Fibroblast of lung (primary cell): Measurements from ENCODE around the gene RIPOR2. TPM values are rescaled to one million over a fixed set of nuclear protein-coding genes. Genes with fewer than 3 reads are reported as not detected.

Source experiments
- DNase-seq, 2 donors: peaks; one replicate each; pipeline versions ENCODE4 v3.0.0 to v3.0.0-alpha.2; 2010; ENCODE audit warnings: low read depth in 2 of 2
- H2AFZ ChIP-seq: 2 replicates; pipeline ENCODE4 v1.5.1; 2012; ENCODE audit warnings: low read length, control low read depth, inconsistent platforms
- H3K27ac ChIP-seq: 2 replicates; pipeline ENCODE4 v1.5.1; 2011; ENCODE audit warnings: low read length, control low read depth; ENCODE audit not compliant: insufficient read depth
- H3K27me3 ChIP-seq: 2 replicates; pipeline ENCODE4 v1.5.1; 2011; ENCODE audit warnings: mild to moderate bottlenecking, low read length; ENCODE audit not compliant: control insufficient read depth, insufficient read depth
- H3K36me3 ChIP-seq: 2 replicates; pipeline ENCODE4 v1.5.1; 2011; ENCODE audit warnings: low read length; ENCODE audit not compliant: control insufficient read depth, insufficient read depth
- H3K4me1 ChIP-seq: 2 replicates; pipeline ENCODE4 v1.5.1; 2011; ENCODE audit warnings: low read length; ENCODE audit not compliant: control insufficient read depth, insufficient read depth; ENCODE audit errors: extremely low read depth
- H3K4me2 ChIP-seq: 2 replicates; pipeline ENCODE4 v1.5.1; 2011; ENCODE audit warnings: low read length, control low read depth; ENCODE audit not compliant: insufficient read depth; ENCODE audit errors: extremely low read depth
- H3K4me3 ChIP-seq, 4 experiments: fragments of 200-600 bp in 1 of 4; sonication (generic) in 1 of 4; replicated peaks in 1 of 4; 2 replicates each; pipeline ENCODE4 v1.5.1; 2011 to 2016; ENCODE audit warnings: low read length in 4 of 4, low read depth in 3 of 4, mild to moderate bottlenecking in 3 of 4, control low read depth in 2 of 4, inconsistent platforms in 1 of 4, mixed read lengths in 1 of 4; ENCODE audit not compliant: insufficient read depth in 1 of 4; ENCODE audit errors: control extremely low read depth in 1 of 4
- H3K79me2 ChIP-seq: 2 replicates; pipeline ENCODE4 v1.5.1; 2012; ENCODE audit warnings: mild to moderate bottlenecking, low read length, inconsistent platforms; ENCODE audit not compliant: control insufficient read depth, insufficient read depth
- H3K9ac ChIP-seq: 2 replicates; pipeline ENCODE4 v1.5.1; 2011; ENCODE audit warnings: mild to moderate bottlenecking, low read length, control low read depth; ENCODE audit not compliant: insufficient read depth
- H3K9me3 ChIP-seq: 2 replicates; pipeline ENCODE4 v1.5.1; 2012; ENCODE audit warnings: low read depth, low read length; ENCODE audit not compliant: control insufficient read depth, insufficient read depth
- H4K20me1 ChIP-seq: 2 replicates; pipeline ENCODE4 v1.5.1; 2011; ENCODE audit warnings: low read length; ENCODE audit not compliant: control insufficient read depth, insufficient read depth; ENCODE audit errors: extremely low read depth
- CTCF ChIP-seq, 2 donors: IDR thresholded peaks in 1 of 2; conservative IDR thresholded peaks in 1 of 2; 1 replicate in 1 of 2; 2 replicates in 1 of 2; pipeline ENCODE4 v1.5.1; 2011 to 2012; ENCODE audit warnings: low read length in 2 of 2, control low read depth in 1 of 2, inconsistent platforms in 1 of 2, low read depth in 1 of 2, mild to moderate bottlenecking in 1 of 2
- EZH2 ChIP-seq: IDR thresholded peaks from 2 replicates; pipeline ENCODE4 v1.5.1; 2012; ENCODE audit warnings: low read length, control low read depth, mild to moderate bottlenecking; ENCODE audit errors: missing control alignments
- polyA plus RNA-seq, 2 donors: library from polyadenylated mRNA; depleted of rRNA in 1 of 2; stranded (reverse) in 1 of 2; unstranded in 1 of 2; fragments of >200 nt; gene quantifications; 2 replicates each; pipeline ENCODE4 v1.2.1, GENCODE V29; 2011 to 2012; ENCODE audit warnings: missing spikeins in 1 of 2
- total RNA-seq: library from RNA; depleted of rRNA; stranded (reverse); fragments of >200 nt; gene quantifications from 2 replicates; pipeline ENCODE4 v1.2.1, GENCODE V29; 2014

RIPOR2 gene
- total and polyA plus RNA-seq, 2 donors (not counting 1 experiment from before 2014, with no cell fraction given), result 3.5 to 3.6 TPM

- TF ChIP-seq EZH2 (no peak), CTCF (conservative IDR thresholded peaks at IDR 0.05 in 1 of 2, IDR thresholded peaks at IDR 0.05 in 1 of 2; ENCODE audit: low read depth in 1 of 2, low read length in 2 of 2) (no peak)
- Histone ChIP-seq H3K27ac (no peak overlapping the region), H3K36me3 (no peaks in the 10 kb centered on the region), H2AFZ (no peak overlapping the region), H3K4me1 (peaks cover 11% of the 10 kb centered on the region), H3K27me3 (no peaks in the 10 kb centered on the region), H3K79me2 (no peaks in the 10 kb centered on the region), H3K9me3 (no peaks in the 10 kb centered on the region), H3K4me2 (no peak overlapping the region), H3K4me3 (no peak overlapping the region), H4K20me1 (no peaks in the 10 kb centered on the region), H3K9ac (no peak overlapping the region)
- DNase-seq, result no peak
Observed at GRCh38 chr6:24926192-24926591, 9.6 kb downstream of the RIPOR2 start.

GRCh38 chr6:24925661-24926060 lies 10.1 kb downstream of the RIPOR2 start:
- H4K20me1 ChIP-seq, result no peaks in the 10 kb centered on the region
- H3K9ac ChIP-seq, result no peak overlapping the region
- H3K79me2 ChIP-seq, result no peaks in the 10 kb centered on the region
- H3K4me2 ChIP-seq, result no peak overlapping the region
- no peak for TF ChIP-seq CTCF (conservative IDR thresholded peaks at IDR 0.05 in 1 of 2, IDR thresholded peaks at IDR 0.05 in 1 of 2; ENCODE audit: low read depth in 1 of 2, low read length in 2 of 2)
- TF ChIP-seq EZH2, result no peak
- H3K36me3 ChIP-seq, result no peaks in the 10 kb centered on the region
- no peak for DNase-seq
- H3K4me3 ChIP-seq, result no peak overlapping the region
- no peaks in the 10 kb centered on the region for H3K9me3 ChIP-seq
- H3K27me3 ChIP-seq, result no peaks in the 10 kb centered on the region
- H3K27ac ChIP-seq, result no peak overlapping the region
- peaks cover 11% of the 10 kb centered on the region for H3K4me1 ChIP-seq
- H2AFZ ChIP-seq, result no peak overlapping the region

- H3K9ac ChIP-seq, result no peak overlapping the region
- no peak overlapping the region for H3K4me3 ChIP-seq
- H3K9me3 ChIP-seq, result no peaks in the 10 kb centered on the region
- H3K4me2 ChIP-seq, result no peak overlapping the region
- H2AFZ ChIP-seq, result no peak overlapping the region
- H4K20me1 ChIP-seq, result no peaks in the 10 kb centered on the region
- no peaks in the 10 kb centered on the region for H3K27me3 ChIP-seq
- no peak overlapping the region for H3K27ac ChIP-seq
- peaks cover 5% of the 10 kb centered on the region for H3K4me1 ChIP-seq
- no peaks in the 10 kb centered on the region for H3K36me3 ChIP-seq
- no peak for TF ChIP-seq EZH2
- no peak for TF ChIP-seq CTCF (conservative IDR thresholded peaks at IDR 0.05 in 1 of 2, IDR thresholded peaks at IDR 0.05 in 1 of 2; ENCODE audit: low read depth in 1 of 2, low read length in 2 of 2)
- no peak for DNase-seq
- no peaks in the 10 kb centered on the region for H3K79me2 ChIP-seq
Observed at GRCh38 chr6:24924580-24925356, 11.0 kb downstream of the RIPOR2 start.
